Esophagus (tissue), 2 donors: ENCODE measurements around the gene ELMOD1. TPM values are rescaled to one million over a fixed set of nuclear protein-coding genes. Genes with fewer than 3 reads are reported as not detected.
"Not testable (repeated sequence)": the region's sequence is repeated elsewhere in the genome, so short reads cannot be mapped to it uniquely, and the experiment has no call there.

Experiments used
- H3K27ac ChIP-seq, 2 donors: one replicate each; pipeline ENCODE4 v1.5.1; 2013; ENCODE audit warnings: low read depth in 2 of 2, mild to moderate bottlenecking in 2 of 2, inconsistent platforms in 1 of 2, low read length in 1 of 2, moderate library complexity in 1 of 2
- H3K27me3 ChIP-seq, 2 donors: one replicate each; pipeline ENCODE4 v1.6.1; 2013; ENCODE audit warnings: low read length in 2 of 2, control low read depth in 1 of 2, mild to moderate bottlenecking in 1 of 2; ENCODE audit not compliant: insufficient read depth in 2 of 2, control insufficient read depth in 1 of 2
- H3K36me3 ChIP-seq, 2 donors: one replicate each; pipeline ENCODE4 v1.6.1; 2013; ENCODE audit warnings: low read length in 1 of 2; ENCODE audit not compliant: control insufficient read depth in 2 of 2, insufficient read depth in 2 of 2
- H3K4me1 ChIP-seq, 2 donors: one replicate each; pipeline ENCODE4 v1.6.1; 2013; ENCODE audit warnings: low read length in 1 of 2; ENCODE audit not compliant: control insufficient read depth in 2 of 2, insufficient read depth in 2 of 2
- H3K4me3 ChIP-seq, 2 donors: one replicate each; pipeline ENCODE4 v1.5.1; 2013; ENCODE audit warnings: low read length in 2 of 2, mild to moderate bottlenecking in 2 of 2, low read depth in 1 of 2, moderate library complexity in 1 of 2
- H3K9me3 ChIP-seq, 2 donors: one replicate each; pipeline ENCODE4 v1.6.1; 2013; ENCODE audit warnings: mild to moderate bottlenecking in 2 of 2, low read depth in 1 of 2, low read length in 1 of 2, moderate library complexity in 1 of 2; ENCODE audit not compliant: control insufficient read depth in 2 of 2, insufficient read depth in 1 of 2
- WGBS, 2 donors: extraction: QIAGEN DNeasy Blood & Tissue Kit; methylation state at CpG; one replicate each; pipeline ENCODE4 v1.1.7; 2013; 5-methylcytosine and 5-hydroxymethylcytosine counted together
- polyA plus RNA-seq, 2 donors: library from polyadenylated mRNA; stranded (reverse); fragments of 200-250 nt; gene quantifications; one replicate each; pipeline ENCODE4 v1.2.3, GENCODE V29; 2013
- donor health status: healthy with polysubstance abuse.
- donor health status: Bipolar disorder and iron deficiency.

Gene ELMOD1
- polyA plus RNA-seq, 2 donors: 0.02 TPM; not detected in 1

- not testable (repeated sequence) for H3K4me3 ChIP-seq, H3K9me3 ChIP-seq, H3K27ac ChIP-seq, H3K36me3 ChIP-seq, H3K4me1 ChIP-seq, H3K27me3 ChIP-seq
- 95 to 98% methylated on average over 2 of the region's 2 CpGs for WGBS, 2 donors
These were observed 11.8 kb upstream of the ELMOD1 start for GRCh38 chr11:107579169-107579568.

- Histone ChIP-seq H3K4me1 (no peaks in the 10 kb centered on the region), H3K27ac (no peak overlapping the region), H3K27me3 (no peaks in the 10 kb centered on the region), H3K4me3 (no peak overlapping the region), H3K9me3 (no peaks in the 10 kb centered on the region), H3K36me3 (no peaks in the 10 kb centered on the region)
- 50 to 51% methylated on average over 3 of the region's 3 CpGs for WGBS, 2 donors
These were observed 9.8 kb upstream of the ELMOD1 start for GRCh38 chr11:107581147-107581546.

GRCh38 chr11:107583629-107584195 is 7.2 kb upstream of the ELMOD1 start:
- H3K4me3 ChIP-seq: no peak overlapping the region
- H3K27ac ChIP-seq: no peak overlapping the region
- H3K4me1 ChIP-seq: no peaks in the 10 kb centered on the region
- H3K9me3 ChIP-seq: no peaks in the 10 kb centered on the region
- no peaks in the 10 kb centered on the region for H3K27me3 ChIP-seq
- WGBS, 2 donors: 65% methylated on average over 3 of the region's 3 CpGs
- no peaks in the 10 kb centered on the region for H3K36me3 ChIP-seq

GRCh38 chr11:107587306-107587979 is 3.5 kb upstream of the ELMOD1 start:
- Histone ChIP-seq H3K9me3 (no peaks in the 10 kb centered on the region), H3K27me3 (no peaks in the 10 kb centered on the region), H3K27ac (no peak overlapping the region), H3K4me1 (peaks cover 0 to 10% of the 10 kb centered on the region in 2 donors), H3K36me3 (no peaks in the 10 kb centered on the region), H3K4me3 (no peak overlapping the region)
- WGBS, 2 donors: 68% methylated on average over 5 of the region's 5 CpGs

- Histone ChIP-seq H3K27me3 (peaks cover 0 to 2% of the 10 kb centered on the region in 2 donors), H3K9me3 (no peaks in the 10 kb centered on the region), H3K4me3 (peak overlapping the region; percentile 49 to 55), H3K4me1 (peaks cover 0 to 10% of the 10 kb centered on the region in 2 donors), H3K27ac (no peak overlapping the region), H3K36me3 (no peaks in the 10 kb centered on the region)
- WGBS, 2 donors: 1 to 3% methylated on average over 49 of the region's 49 CpGs
These were observed 657 bp downstream of the ELMOD1 start for GRCh38 chr11:107591378-107592230.

- H3K36me3 ChIP-seq: no peaks in the 10 kb centered on the region
- H3K9me3 ChIP-seq: no peaks in the 10 kb centered on the region
- H3K4me1 ChIP-seq: peaks cover 0 to 10% of the 10 kb centered on the region in 2 donors
- peaks cover 0 to 2% of the 10 kb centered on the region in 2 donors for H3K27me3 ChIP-seq
- 9% methylated on average over 6 of the region's 6 CpGs for WGBS, 2 donors
- H3K27ac ChIP-seq: no peak overlapping the region
- H3K4me3 ChIP-seq: no peak overlapping the region
These were observed 1.3 kb downstream of the ELMOD1 start for GRCh38 chr11:107592231-107592590.

GRCh38 chr11:107592813-107593212 is 1.9 kb downstream of the ELMOD1 start:
- 31 to 41% methylated on average over 5 of the region's 5 CpGs for WGBS, 2 donors
- Histone ChIP-seq H3K27me3 (peaks cover 0 to 2% of the 10 kb centered on the region in 2 donors), H3K4me1 (peaks cover 0 to 10% of the 10 kb centered on the region in 2 donors), H3K4me3 (no peak overlapping the region), H3K27ac (no peak overlapping the region), H3K9me3 (no peaks in the 10 kb centered on the region), H3K36me3 (no peaks in the 10 kb centered on the region)

GRCh38 chr11:107593951-107594350 is 3.0 kb downstream of the ELMOD1 start:
- Histone ChIP-seq H3K27ac (no peak overlapping the region), H3K4me1 (peaks cover 0 to 10% of the 10 kb centered on the region in 2 donors), H3K36me3 (no peaks in the 10 kb centered on the region), H3K9me3 (no peaks in the 10 kb centered on the region), H3K4me3 (no peak overlapping the region), H3K27me3 (peaks cover 0 to 2% of the 10 kb centered on the region in 2 donors)
- 45 to 59% methylated on average over 4 of the region's 4 CpGs for WGBS, 2 donors

- Histone ChIP-seq H3K4me3 (no peak overlapping the region), H3K27me3 (peaks cover 0 to 2% of the 10 kb centered on the region in 2 donors), H3K9me3 (no peaks in the 10 kb centered on the region), H3K4me1 (peaks cover 0 to 10% of the 10 kb centered on the region in 2 donors), H3K36me3 (no peaks in the 10 kb centered on the region), H3K27ac (no peak overlapping the region)
- WGBS, 2 donors: 47 to 51% methylated on average over 2 of the region's 2 CpGs
These were observed 3.8 kb downstream of the ELMOD1 start for GRCh38 chr11:107594736-107595135.
